ENCODE measurements around the gene SEMA3D.
"Not testable (repeated sequence)": the region's sequence is repeated elsewhere in the genome, so short reads cannot be mapped to it uniquely, and the experiment has no call there.

The SEMA3D gene

DNA sequence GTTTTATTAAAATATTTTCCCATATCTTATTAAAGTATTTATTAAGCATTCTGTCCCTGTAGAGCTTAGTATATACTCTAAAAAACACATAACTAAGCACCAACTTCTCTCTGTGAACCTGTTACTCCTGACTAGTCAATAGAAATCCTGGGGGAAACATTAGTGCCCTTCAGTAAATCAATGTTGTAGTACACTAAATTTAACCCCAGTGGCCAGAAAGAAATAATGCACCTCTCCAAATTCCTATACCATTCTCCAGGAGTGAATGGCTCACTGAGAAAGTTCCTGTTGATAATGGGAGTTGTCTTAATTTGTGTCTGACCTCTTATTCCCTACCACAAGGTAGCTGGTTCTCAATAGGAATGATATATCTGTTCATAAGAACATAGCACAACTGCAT is 188.2 kb downstream of the SEMA3D start:
- TF ChIP-seq, protein P1, sequence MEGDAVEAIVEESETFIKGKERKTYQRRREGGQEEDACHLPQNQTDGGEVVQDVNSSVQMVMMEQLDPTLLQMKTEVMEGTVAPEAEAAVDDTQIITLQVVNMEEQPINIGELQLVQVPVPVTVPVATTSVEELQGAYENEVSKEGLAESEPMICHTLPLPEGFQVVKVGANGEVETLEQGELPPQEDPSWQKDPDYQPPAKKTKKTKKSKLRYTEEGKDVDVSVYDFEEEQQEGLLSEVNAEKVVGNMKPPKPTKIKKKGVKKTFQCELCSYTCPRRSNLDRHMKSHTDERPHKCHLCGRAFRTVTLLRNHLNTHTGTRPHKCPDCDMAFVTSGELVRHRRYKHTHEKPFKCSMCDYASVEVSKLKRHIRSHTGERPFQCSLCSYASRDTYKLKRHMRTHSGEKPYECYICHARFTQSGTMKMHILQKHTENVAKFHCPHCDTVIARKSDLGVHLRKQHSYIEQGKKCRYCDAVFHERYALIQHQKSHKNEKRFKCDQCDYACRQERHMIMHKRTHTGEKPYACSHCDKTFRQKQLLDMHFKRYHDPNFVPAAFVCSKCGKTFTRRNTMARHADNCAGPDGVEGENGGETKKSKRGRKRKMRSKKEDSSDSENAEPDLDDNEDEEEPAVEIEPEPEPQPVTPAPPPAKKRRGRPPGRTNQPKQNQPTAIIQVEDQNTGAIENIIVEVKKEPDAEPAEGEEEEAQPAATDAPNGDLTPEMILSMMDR (IDR thresholded peaks at IDR 0.05; ENCODE audit: insufficient read depth, missing control alignments), result no peak
- DNase-seq (ENCODE audit: insufficient read length, low spot score) (no peak), FAIRE-seq (no peak)

GRCh38 chr7:84997626-84998025 is 189.2 kb downstream of the SEMA3D start:
- FAIRE-seq (peak; percentile 35), DNase-seq (ENCODE audit: insufficient read length, low spot score) (no peak)
- TF ChIP-seq, protein P1 (IDR thresholded peaks at IDR 0.05; ENCODE audit: insufficient read depth, missing control alignments), result no peak

DNA sequence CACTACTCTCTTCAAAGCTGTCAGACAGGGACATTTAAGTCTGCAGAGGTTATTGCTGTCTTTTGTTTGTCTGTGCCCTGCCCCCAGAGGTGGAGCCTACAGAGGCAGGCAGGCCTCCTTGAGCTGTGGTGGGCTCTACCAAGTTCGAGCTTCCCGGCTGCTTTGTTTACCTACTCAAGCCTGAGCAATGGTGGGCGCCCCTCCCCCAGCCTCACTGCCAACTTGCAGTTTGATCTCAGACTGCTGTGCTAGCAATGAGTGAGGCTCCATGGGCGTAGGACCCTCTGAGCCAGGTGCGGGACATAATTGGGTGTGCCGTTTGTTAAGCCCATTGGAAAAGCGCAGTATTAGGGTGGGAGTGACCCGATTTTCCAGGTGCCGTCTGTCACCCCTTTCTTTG is 193.9 kb downstream of the SEMA3D start:
- not testable (repeated sequence) for FAIRE-seq; DNase-seq (ENCODE audit: insufficient read length, low spot score)

- TF ChIP-seq, protein P1 (IDR thresholded peaks at IDR 0.05; ENCODE audit: insufficient read depth, missing control alignments), result no peak
- DNase-seq (ENCODE audit: insufficient read length, low spot score) (no peak), FAIRE-seq (no peak)
Measured at GRCh38 chr7:84985073-84985784, 201.6 kb downstream of the SEMA3D start.

GRCh38 chr7:84982199-84982598 is 204.7 kb downstream of the SEMA3D start:
- no peak for DNase-seq (ENCODE audit: insufficient read length, low spot score)
- no peak for FAIRE-seq
- TF ChIP-seq, protein P1 (IDR thresholded peaks at IDR 0.05; ENCODE audit: insufficient read depth, missing control alignments), result no peak

- TF ChIP-seq, protein P1 (IDR thresholded peaks at IDR 0.05; ENCODE audit: insufficient read depth, missing control alignments), result no peak
- FAIRE-seq (no peak), DNase-seq (ENCODE audit: insufficient read length, low spot score) (no peak)
Measured at GRCh38 chr7:84981055-84981976, 205.5 kb downstream of the SEMA3D start.

DNA sequence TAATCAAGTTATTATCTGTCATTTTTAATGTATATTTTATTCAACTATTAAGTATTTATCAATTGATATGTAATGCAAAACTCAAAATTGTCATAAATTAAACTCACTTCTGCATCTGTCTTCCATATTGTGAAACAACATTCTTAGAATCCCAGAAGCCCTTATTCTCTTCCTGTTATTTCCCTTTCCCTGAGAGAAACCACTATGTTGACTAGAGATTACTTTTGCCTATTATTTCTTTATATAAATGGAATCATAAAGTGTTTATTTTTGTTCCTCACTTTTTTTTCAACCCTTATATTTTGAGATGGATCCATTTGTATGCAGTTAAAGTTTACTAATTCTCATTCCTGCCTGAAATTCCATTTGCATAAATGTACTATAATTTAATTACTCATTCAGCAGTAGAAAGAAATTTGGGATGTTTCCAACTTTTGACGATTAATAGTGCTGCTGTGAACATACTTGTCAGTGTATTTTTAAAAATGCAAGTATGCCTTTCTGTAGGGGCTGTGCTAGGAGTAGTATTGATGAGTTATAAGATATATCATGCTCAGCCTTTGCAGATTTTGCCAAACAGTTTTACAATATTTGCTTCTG is 211.2 kb downstream of the SEMA3D start:
- TF ChIP-seq, protein P1 (IDR thresholded peaks at IDR 0.05; ENCODE audit: insufficient read depth, missing control alignments), result no peak
- FAIRE-seq (no peak), DNase-seq (ENCODE audit: insufficient read length, low spot score) (no peak)

All from D721Med (cell line).